ENCODE data around the gene KIF4A. TPM values are rescaled to one million over a fixed set of nuclear protein-coding genes. Genes with fewer than 3 reads are reported as not detected.

The KIF4A gene
- total RNA-seq, 1 donor from 2014 or later = 0.86 TPM

- H3K9me3 ChIP-seq = no peaks in the 10 kb centered on the region
- ATAC-seq (no peak), DNase-seq (no peak)
- no peaks in the 10 kb centered on the region for H3K27me3 ChIP-seq (ENCODE audit: low read depth)
- no peaks in the 10 kb centered on the region for H3K4me1 ChIP-seq
- H3K27ac ChIP-seq = no peak overlapping the region
- H3K36me3 ChIP-seq = no peaks in the 10 kb centered on the region
- intact Hi-C loops (cut with DNase I) = no loop called here
- no peak for TF ChIP-seq CTCF (IDR thresholded peaks at IDR 0.05)
- no peak overlapping the region for H3K4me3 ChIP-seq
Observed at GRCh38 chrX:70464051-70464450, 174.1 kb downstream of the KIF4A start.

GRCh38 chrX:70466968-70467367, 177.1 kb downstream of the KIF4A start:
- ATAC-seq (no peak), DNase-seq (no peak)
- Histone ChIP-seq H3K4me3 (no peak overlapping the region), H3K4me1 (no peaks in the 10 kb centered on the region), H3K36me3 (no peaks in the 10 kb centered on the region), H3K27ac (no peak overlapping the region), H3K27me3 (ENCODE audit: low read depth) (no peaks in the 10 kb centered on the region), H3K9me3 (no peaks in the 10 kb centered on the region)
- intact Hi-C loops (cut with DNase I) = no loop called here
- TF ChIP-seq CTCF (IDR thresholded peaks at IDR 0.05) = no peak

- Histone ChIP-seq H3K27ac (no peak overlapping the region), H3K4me1 (no peaks in the 10 kb centered on the region), H3K4me3 (no peak overlapping the region), H3K27me3 (ENCODE audit: low read depth) (no peaks in the 10 kb centered on the region), H3K36me3 (no peaks in the 10 kb centered on the region), H3K9me3 (no peaks in the 10 kb centered on the region)
- no peak for DNase-seq
- TF ChIP-seq CTCF (IDR thresholded peaks at IDR 0.05) = no peak
- intact Hi-C loops (cut with DNase I) = no loop called here
- no peak for ATAC-seq
Observed at GRCh38 chrX:70468709-70469108, 178.8 kb downstream of the KIF4A start.

Other genes starting within 250 kb of the KIF4A start
- gene AWAT2, start 240.2 kb upstream of the KIF4A start, total RNA-seq = 1.0 TPM
- not detected for gene OTUD6A, start 227.6 kb upstream of the KIF4A start, total RNA-seq
- gene IGBP1, start 156.7 kb upstream of the KIF4A start, total RNA-seq = 60.1 TPM
- not detected for gene DGAT2L6, start 112.6 kb upstream of the KIF4A start, total RNA-seq
- not detected for gene AWAT1, start 55.4 kb upstream of the KIF4A start, total RNA-seq
- 0.38 TPM for gene P2RY4, start 29.9 kb upstream of the KIF4A start, total RNA-seq
- not detected for gene ARR3, start 21.8 kb upstream of the KIF4A start, total RNA-seq
- gene RAB41, start 7.9 kb upstream of the KIF4A start, total RNA-seq = not detected
- 23.0 TPM for gene PDZD11, start 177 bp upstream of the KIF4A start, total RNA-seq
- not detected for gene GDPD2, start 133.2 kb downstream of the KIF4A start, total RNA-seq
- 24.1 TPM for gene DLG3, start 154.7 kb downstream of the KIF4A start, total RNA-seq